Measurements from ENCODE around the gene DNAJB1.

- TF ChIP-seq CTCF (IDR thresholded peaks at IDR 0.05) (peak; percentile 98), EZH2 (IDR thresholded peaks at IDR 0.05) (no peak), EZH2phosphoT487 (IDR thresholded peaks at IDR 0.05) (no peak)
These were observed 38.1 kb downstream of the DNAJB1 start for GRCh38 chr19:14479975-14480699.

Data from neural progenitor cell (in vitro differentiated cells).